Liver (tissue), 9 donors: ENCODE measurements around the gene ZNF148. TPM values are rescaled to one million over a fixed set of nuclear protein-coding genes. Genes with fewer than 3 reads are reported as not detected.

Source experiments
- DNase-seq: peaks from one replicate; pipeline ENCODE4 v3.0.0-alpha.2; 2017; ENCODE audit warnings: low spot score
- H3K27ac ChIP-seq, 2 donors: one replicate each; pipeline ENCODE4 v1.7.0; 2013; ENCODE audit warnings: inconsistent platforms in 2 of 2, low read length in 2 of 2, control low read depth in 1 of 2, low read depth in 1 of 2, mild to moderate bottlenecking in 1 of 2
- H3K27me3 ChIP-seq, 4 donors: one replicate each; pipeline versions ENCODE4 v1.6.1 to v1.7.0; 2013; ENCODE audit warnings: low read length in 3 of 4, inconsistent platforms in 1 of 4, mild to moderate bottlenecking in 1 of 4, moderate library complexity in 1 of 4; ENCODE audit not compliant: control insufficient read depth in 4 of 4, insufficient read depth in 4 of 4
- H3K36me3 ChIP-seq, 4 donors: one replicate each; pipeline versions ENCODE4 v1.6.1 to v1.7.0; 2013; ENCODE audit warnings: low read length in 3 of 4, mild to moderate bottlenecking in 3 of 4, low read depth in 1 of 4, moderate library complexity in 1 of 4; ENCODE audit not compliant: control insufficient read depth in 4 of 4, insufficient read depth in 3 of 4
- H3K4me1 ChIP-seq, 4 donors: one replicate each; pipeline versions ENCODE4 v1.6.1 to v1.7.0; 2013; ENCODE audit warnings: low read length in 3 of 4, mild to moderate bottlenecking in 3 of 4, moderate library complexity in 1 of 4; ENCODE audit not compliant: control insufficient read depth in 4 of 4, insufficient read depth in 4 of 4
- H3K4me3 ChIP-seq, 3 donors: one replicate each; pipeline versions ENCODE4 v1.6.1 to v1.7.0; 2013; ENCODE audit warnings: low read length in 3 of 3, control low read depth in 1 of 3, low read depth in 1 of 3, mild to moderate bottlenecking in 1 of 3
- H3K9ac ChIP-seq, 2 donors: one replicate each; pipeline ENCODE4 v1.7.0; 2013; ENCODE audit warnings: low read length in 2 of 2, mild to moderate bottlenecking in 2 of 2, moderate library complexity in 2 of 2, control low read depth in 1 of 2, low read depth in 1 of 2
- H3K9me3 ChIP-seq, 4 donors: one replicate each; pipeline versions ENCODE4 v1.6.1 to v1.7.0; 2013; ENCODE audit warnings: low read length in 3 of 4; ENCODE audit not compliant: control insufficient read depth in 4 of 4
- ATF3 ChIP-seq: IDR thresholded peaks from 2 replicates; pipeline ENCODE4 v1.6.1; 2016; ENCODE audit warnings: antibody characterized with exemption
- EGR1 ChIP-seq, 2 donors: IDR thresholded peaks; 2 replicates each; pipeline ENCODE4 v1.6.1; 2016 to 2018; ENCODE audit warnings: antibody characterized with exemption in 2 of 2, low read depth in 2 of 2
- FOXA1 ChIP-seq: IDR thresholded peaks from 2 replicates; pipeline ENCODE4 v1.6.1; 2016; ENCODE audit warnings: antibody characterized with exemption
- FOXA2 ChIP-seq: IDR thresholded peaks from 2 replicates; pipeline ENCODE4 v1.6.1; 2016; ENCODE audit warnings: antibody characterized with exemption
- GABPA ChIP-seq, 2 donors: IDR thresholded peaks in 1 of 2; conservative IDR thresholded peaks in 1 of 2; 2 replicates each; pipeline ENCODE4 v1.6.1; 2016; ENCODE audit warnings: antibody characterized with exemption in 2 of 2, mild to moderate bottlenecking in 1 of 2, moderate library complexity in 1 of 2
- HNF4A ChIP-seq, 2 donors: conservative IDR thresholded peaks; 2 replicates each; pipeline ENCODE4 v1.6.1; 2016; ENCODE audit warnings: antibody characterized with exemption in 2 of 2, mild to moderate bottlenecking in 2 of 2
- HNF4G ChIP-seq: IDR thresholded peaks from 2 replicates; pipeline ENCODE4 v1.6.1; 2016; ENCODE audit warnings: antibody characterized with exemption
- JUND ChIP-seq, 2 donors: IDR thresholded peaks; 2 replicates each; pipeline ENCODE4 v1.6.1; 2016; ENCODE audit warnings: antibody characterized with exemption in 2 of 2
- MAX ChIP-seq: IDR thresholded peaks from 2 replicates; pipeline ENCODE4 v1.6.1; 2016; ENCODE audit warnings: antibody characterized with exemption
- NR2F2 ChIP-seq: IDR thresholded peaks from 2 replicates; pipeline ENCODE4 v1.6.1; 2016; ENCODE audit warnings: antibody characterized with exemption
- RAD21 ChIP-seq, 2 donors: IDR thresholded peaks; 2 replicates each; pipeline ENCODE4 v1.6.1; 2016; ENCODE audit warnings: antibody characterized with exemption in 2 of 2, mild to moderate bottlenecking in 2 of 2
- RXRA ChIP-seq, 2 donors: IDR thresholded peaks; 2 replicates each; pipeline ENCODE4 v1.6.1; 2017 to 2018; ENCODE audit warnings: antibody characterized with exemption in 2 of 2, mild to moderate bottlenecking in 1 of 2
- SP1 ChIP-seq: IDR thresholded peaks from 2 replicates; pipeline ENCODE4 v1.6.1; 2018; ENCODE audit warnings: antibody characterized with exemption, mild to moderate bottlenecking
- TAF1 ChIP-seq: conservative IDR thresholded peaks from 2 replicates; pipeline ENCODE4 v1.6.1; 2016; ENCODE audit warnings: antibody characterized with exemption, mild to moderate bottlenecking
- YY1 ChIP-seq: IDR thresholded peaks from 2 replicates; pipeline ENCODE4 v1.6.1; 2016; ENCODE audit warnings: antibody characterized with exemption, mild to moderate bottlenecking
- WGBS: extraction: QIAGEN DNeasy Blood & Tissue Kit; methylation state at CpG from one replicate; pipeline ENCODE4 v1.1.7; 2013; 5-methylcytosine and 5-hydroxymethylcytosine counted together
- polyA plus RNA-seq, 2 donors: library from polyadenylated mRNA; stranded (reverse) in 1 of 2; unstranded in 1 of 2; fragments of 200-250 nt in 1 of 2; fragments of >200 nt in 1 of 2; fragmentation: Nextera tagmentation in 1 of 2; extraction: Ambion mirVana in 1 of 2; gene quantifications; one replicate each; pipeline versions ENCODE4 v1.2.1 to v1.2.3, GENCODE V29; 2013 to 2015
- total RNA-seq, 2 donors: library from RNA; depleted of rRNA; stranded (reverse); fragments of >200 nt; gene quantifications; one replicate each; pipeline ENCODE4 v1.2.3, GENCODE V29; 2014
- TF ChIP-seq, protein P1 (sequence below): IDR thresholded peaks from 2 replicates; pipeline ENCODE4 v1.6.1; 2016; ENCODE audit warnings: antibody characterized with exemption
- TF ChIP-seq, protein P2 (sequence below): fragments of 150-350 bp; IDR thresholded peaks from 2 replicates; pipeline ENCODE4 v1.5.1; 2017; ENCODE audit warnings: improper control_type of control experiment, low read depth, low read length; ENCODE audit not compliant: missing input control
- donor health status: healthy.
- donor health status: healthy.
- donor health status: healthy.
- donor health status: healthy.
- donor health status: healthy.

The ZNF148 gene
- total and polyA plus RNA-seq, 4 donors, result 4.0 to 20.3 (median 17.1) TPM

GRCh38 chr3:125229707-125230106, 145.4 kb downstream of the ZNF148 start:
- H3K9ac ChIP-seq, result no peak overlapping the region
- H3K9me3 ChIP-seq, result no peaks in the 10 kb centered on the region
- DNase-seq, result no peak
- 96% methylated on average over 1 of the region's 1 CpG for WGBS
- TF ChIP-seq FOXA1, result no peak
- no peak for TF ChIP-seq EGR1 (IDR thresholded peaks at IDR 0.05; ENCODE audit: low read depth in 2 of 2)
- TF ChIP-seq, protein P1, sequence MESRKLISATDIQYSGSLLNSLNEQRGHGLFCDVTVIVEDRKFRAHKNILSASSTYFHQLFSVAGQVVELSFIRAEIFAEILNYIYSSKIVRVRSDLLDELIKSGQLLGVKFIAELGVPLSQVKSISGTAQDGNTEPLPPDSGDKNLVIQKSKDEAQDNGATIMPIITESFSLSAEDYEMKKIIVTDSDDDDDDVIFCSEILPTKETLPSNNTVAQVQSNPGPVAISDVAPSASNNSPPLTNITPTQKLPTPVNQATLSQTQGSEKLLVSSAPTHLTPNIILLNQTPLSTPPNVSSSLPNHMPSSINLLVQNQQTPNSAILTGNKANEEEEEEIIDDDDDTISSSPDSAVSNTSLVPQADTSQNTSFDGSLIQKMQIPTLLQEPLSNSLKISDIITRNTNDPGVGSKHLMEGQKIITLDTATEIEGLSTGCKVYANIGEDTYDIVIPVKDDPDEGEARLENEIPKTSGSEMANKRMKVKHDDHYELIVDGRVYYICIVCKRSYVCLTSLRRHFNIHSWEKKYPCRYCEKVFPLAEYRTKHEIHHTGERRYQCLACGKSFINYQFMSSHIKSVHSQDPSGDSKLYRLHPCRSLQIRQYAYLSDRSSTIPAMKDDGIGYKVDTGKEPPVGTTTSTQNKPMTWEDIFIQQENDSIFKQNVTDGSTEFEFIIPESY, result no peak
- TF ChIP-seq YY1, result no peak
- no peak for TF ChIP-seq ATF3
- no peak for TF ChIP-seq MAX
- no peak for TF ChIP-seq FOXA2
- no peak for TF ChIP-seq HNF4G
- no peak for TF ChIP-seq SP1
- no peak for TF ChIP-seq RXRA (IDR thresholded peaks at IDR 0.05)
- TF ChIP-seq RAD21 (IDR thresholded peaks at IDR 0.05), result no peak
- TF ChIP-seq HNF4A (conservative IDR thresholded peaks at IDR 0.05), result no peak
- TF ChIP-seq NR2F2, result no peak
- TF ChIP-seq JUND (IDR thresholded peaks at IDR 0.05), result no peak
- no peak for TF ChIP-seq TAF1
- H3K27ac ChIP-seq, result no peak overlapping the region
- H3K36me3 ChIP-seq, result peaks cover 0 to 19% (median 16%) of the 10 kb centered on the region in 4 donors
- no peaks in the 10 kb centered on the region for H3K27me3 ChIP-seq
- H3K4me3 ChIP-seq, result no peak overlapping the region
- no peaks in the 10 kb centered on the region for H3K4me1 ChIP-seq

GRCh38 chr3:125229168-125229567, 146.0 kb downstream of the ZNF148 start:
- H3K27ac ChIP-seq, result no peak overlapping the region
- no peak overlapping the region for H3K4me3 ChIP-seq
- no peaks in the 10 kb centered on the region for H3K4me1 ChIP-seq
- 90% methylated on average over 7 of the region's 7 CpGs for WGBS
- TF ChIP-seq GABPA (IDR thresholded peaks at IDR 0.05 in 1 of 2, conservative IDR thresholded peaks at IDR 0.05 in 1 of 2) (no peak), FOXA2 (no peak), HNF4A (conservative IDR thresholded peaks at IDR 0.05) (no peak), JUND (IDR thresholded peaks at IDR 0.05) (no peak), ATF3 (no peak), EGR1 (IDR thresholded peaks at IDR 0.05; ENCODE audit: low read depth in 2 of 2) (no peak), YY1 (no peak)
- H3K9ac ChIP-seq, result no peak overlapping the region
- H3K27me3 ChIP-seq, result no peaks in the 10 kb centered on the region
- no peaks in the 10 kb centered on the region for H3K9me3 ChIP-seq
- no peak for DNase-seq
- H3K36me3 ChIP-seq, result peaks cover 0 to 19% (median 16%) of the 10 kb centered on the region in 4 donors

GRCh38 chr3:125221831-125222230, 153.3 kb downstream of the ZNF148 start:
- no peak overlapping the region for H3K27ac ChIP-seq
- no peak overlapping the region for H3K9ac ChIP-seq
- H3K27me3 ChIP-seq, result no peaks in the 10 kb centered on the region
- H3K9me3 ChIP-seq, result no peaks in the 10 kb centered on the region
- no peak for DNase-seq
- H3K36me3 ChIP-seq, result no peaks in the 10 kb centered on the region
- WGBS, result 77% methylated on average over 3 of the region's 3 CpGs
- H3K4me1 ChIP-seq, result no peaks in the 10 kb centered on the region
- no peak overlapping the region for H3K4me3 ChIP-seq
- no peak for TF ChIP-seq ATF3
- no peak for TF ChIP-seq YY1
- no peak for TF ChIP-seq FOXA1
- no peak for TF ChIP-seq HNF4G
- TF ChIP-seq, protein P1, result no peak
- TF ChIP-seq, protein P2, sequence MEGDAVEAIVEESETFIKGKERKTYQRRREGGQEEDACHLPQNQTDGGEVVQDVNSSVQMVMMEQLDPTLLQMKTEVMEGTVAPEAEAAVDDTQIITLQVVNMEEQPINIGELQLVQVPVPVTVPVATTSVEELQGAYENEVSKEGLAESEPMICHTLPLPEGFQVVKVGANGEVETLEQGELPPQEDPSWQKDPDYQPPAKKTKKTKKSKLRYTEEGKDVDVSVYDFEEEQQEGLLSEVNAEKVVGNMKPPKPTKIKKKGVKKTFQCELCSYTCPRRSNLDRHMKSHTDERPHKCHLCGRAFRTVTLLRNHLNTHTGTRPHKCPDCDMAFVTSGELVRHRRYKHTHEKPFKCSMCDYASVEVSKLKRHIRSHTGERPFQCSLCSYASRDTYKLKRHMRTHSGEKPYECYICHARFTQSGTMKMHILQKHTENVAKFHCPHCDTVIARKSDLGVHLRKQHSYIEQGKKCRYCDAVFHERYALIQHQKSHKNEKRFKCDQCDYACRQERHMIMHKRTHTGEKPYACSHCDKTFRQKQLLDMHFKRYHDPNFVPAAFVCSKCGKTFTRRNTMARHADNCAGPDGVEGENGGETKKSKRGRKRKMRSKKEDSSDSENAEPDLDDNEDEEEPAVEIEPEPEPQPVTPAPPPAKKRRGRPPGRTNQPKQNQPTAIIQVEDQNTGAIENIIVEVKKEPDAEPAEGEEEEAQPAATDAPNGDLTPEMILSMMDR, result no peak
- no peak for TF ChIP-seq JUND (IDR thresholded peaks at IDR 0.05)
- TF ChIP-seq RAD21 (IDR thresholded peaks at IDR 0.05), result no peak
- no peak for TF ChIP-seq HNF4A (conservative IDR thresholded peaks at IDR 0.05)
